Activated CD4-positive, alpha-beta T cell treated with anti-CD3 and anti-CD28 coated beads for 4 hours (primary cell): ENCODE data around the gene RTEL1.
"Not testable (repeated sequence)": the region's sequence is repeated elsewhere in the genome, so short reads cannot be mapped to it uniquely, and the experiment has no call there.

Source experiments
- DNase-seq, 2 donors: peaks; one replicate each; pipeline ENCODE4 v3.0.0-alpha.2; 2020

The RTEL1 gene

GRCh38 chr20:63628246-63628975 is 29.7 kb upstream of the RTEL1 start:
- peak; percentile 59 to 62 for DNase-seq

DNA sequence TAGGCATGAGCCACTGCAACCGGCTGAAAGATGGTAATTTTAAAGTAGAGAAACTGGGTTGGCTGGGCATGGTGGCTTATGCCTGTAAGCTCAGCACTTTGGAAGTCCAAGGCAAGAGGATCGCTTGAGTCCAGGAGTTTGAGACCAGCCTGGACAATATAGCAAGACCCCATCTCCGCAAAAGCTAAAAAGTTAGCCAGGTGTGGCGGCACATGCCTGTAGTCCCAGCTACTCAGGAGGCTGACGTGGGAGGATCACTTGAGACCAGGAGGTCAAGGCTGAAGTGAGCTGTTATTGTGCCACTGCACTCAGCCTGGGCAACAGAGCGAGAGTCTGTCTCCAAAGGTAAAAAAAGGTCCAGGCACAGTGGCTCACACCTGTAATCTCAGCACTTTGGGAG is 27.2 kb upstream of the RTEL1 start:
- not testable (repeated sequence) for DNase-seq

DNA sequence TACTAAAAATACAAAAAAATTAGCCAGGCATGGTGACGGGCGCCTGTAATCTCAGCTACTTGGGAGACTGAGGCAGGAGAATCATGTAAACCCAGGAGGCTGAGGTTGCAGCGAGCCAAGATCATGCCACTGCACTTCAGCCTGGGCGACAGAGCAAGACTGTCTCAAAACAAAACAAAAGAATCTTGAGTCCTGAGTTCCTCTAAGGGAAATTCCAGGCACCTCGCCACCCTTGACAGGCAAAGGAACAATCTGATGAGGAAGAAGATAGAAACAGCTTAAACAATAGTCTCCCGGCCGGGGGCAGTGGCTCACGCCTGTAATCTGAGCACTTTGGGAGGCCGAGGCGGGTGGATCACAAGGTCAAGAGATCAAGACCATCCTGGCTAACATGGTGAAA is 26.7 kb upstream of the RTEL1 start:
- not testable (repeated sequence) for DNase-seq

DNA sequence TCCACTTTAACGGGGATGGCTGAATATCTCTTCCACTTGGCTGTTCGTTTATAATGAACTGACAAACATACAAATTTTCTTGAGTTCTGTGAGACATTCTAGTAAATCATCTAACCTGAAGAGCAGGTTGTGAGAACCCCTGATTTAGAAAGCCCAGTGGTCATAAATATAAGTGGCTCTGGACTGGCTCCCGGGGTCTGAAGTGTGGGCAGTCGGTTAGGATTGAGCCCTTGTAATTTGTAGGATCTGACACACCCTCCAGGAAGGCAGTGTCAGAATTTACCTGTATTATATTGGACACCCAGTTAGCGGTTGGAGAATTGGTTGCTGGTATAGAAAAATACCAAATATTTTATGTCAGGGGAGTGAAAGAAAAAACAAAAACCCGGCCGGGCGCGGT is 24.4 kb upstream of the RTEL1 start:
- DNase-seq, result no peak

- peak; percentile 60 to 69 for DNase-seq
Observed at GRCh38 chr20:63635431-63636141, 22.5 kb upstream of the RTEL1 start.

DNA sequence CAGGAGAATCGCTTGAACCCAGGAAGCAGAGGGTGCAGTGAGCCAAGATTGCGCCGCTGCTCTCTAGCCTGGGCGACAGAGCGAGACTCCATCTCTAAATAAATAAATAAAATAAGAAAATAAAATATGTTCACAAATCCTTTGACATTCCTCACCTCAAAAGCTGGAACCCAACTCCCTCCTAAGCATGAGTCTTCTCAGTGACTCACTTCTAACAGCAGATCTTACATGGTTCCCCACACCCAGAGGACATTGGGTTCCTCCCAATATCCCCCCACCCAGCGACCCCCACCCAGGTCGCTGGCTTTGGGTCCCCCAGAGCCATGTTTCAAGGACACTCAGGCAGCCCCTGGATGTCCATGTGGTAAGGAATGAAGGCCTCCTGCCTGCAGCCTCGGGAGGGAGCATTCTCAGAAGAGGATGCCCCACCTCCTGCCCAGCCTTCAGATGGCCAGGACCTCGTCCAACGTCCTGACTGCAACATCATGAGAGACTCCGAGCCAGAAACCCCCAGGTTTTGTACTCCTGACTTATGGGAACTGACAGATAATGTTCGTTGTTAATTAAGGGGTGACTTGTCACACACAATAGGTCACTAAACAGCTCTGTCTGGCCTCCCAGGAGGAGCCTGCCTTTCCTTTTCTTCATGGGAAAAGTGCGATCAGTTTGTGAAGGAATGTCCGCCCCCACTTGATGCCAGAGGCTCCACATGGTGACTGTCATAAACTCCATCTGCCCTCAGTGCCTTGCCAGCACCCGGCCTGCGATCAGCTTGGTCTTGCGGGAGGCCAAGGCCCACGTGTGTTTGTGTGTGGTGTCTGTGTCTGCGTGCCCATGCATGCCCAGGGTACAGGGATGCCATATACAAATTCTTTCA is 21.1 kb upstream of the RTEL1 start:
- DNase-seq, result no peak

DNA sequence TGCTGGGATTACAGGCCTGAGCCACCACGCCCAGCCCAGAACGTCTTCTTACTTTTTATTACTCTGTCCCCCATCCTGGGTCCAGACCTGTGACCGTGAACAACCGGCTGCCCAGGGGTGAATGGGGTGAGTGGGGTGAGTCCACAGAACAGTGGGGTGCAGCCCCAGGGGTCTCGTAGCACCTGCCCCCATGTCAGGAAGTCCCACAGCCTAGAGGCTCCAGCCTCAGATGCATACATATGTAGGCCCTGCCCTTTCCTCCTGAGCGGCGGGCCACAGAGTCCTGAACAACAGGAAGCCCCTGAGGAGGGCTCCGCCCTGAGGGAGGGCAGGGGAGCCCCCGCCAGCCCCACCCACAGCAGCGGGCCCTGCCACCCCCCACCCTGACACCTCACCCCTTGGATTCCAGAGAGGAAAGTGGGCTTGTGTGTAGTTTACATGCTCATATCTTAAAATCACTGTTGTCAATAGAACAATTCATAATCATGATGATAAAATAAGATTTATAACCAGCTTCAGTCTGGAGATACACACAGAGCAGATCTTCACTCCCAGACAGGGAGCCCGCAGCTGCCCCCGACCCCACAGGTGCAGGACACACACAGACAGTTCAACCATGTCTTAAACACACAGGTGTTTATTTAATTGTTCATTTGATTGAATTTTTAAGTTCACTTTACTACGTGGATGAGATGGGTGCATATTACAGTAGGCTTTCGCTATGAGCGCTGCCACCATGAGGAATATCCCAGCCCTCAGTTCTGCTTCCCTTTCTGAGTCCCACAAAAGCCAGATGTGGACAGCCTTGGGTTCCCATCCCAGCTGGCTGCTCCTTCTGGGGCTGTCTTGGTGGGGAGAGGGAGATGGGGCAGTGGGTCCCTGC is 18.8 kb upstream of the RTEL1 start:
- peak; percentile 62 to 69 for DNase-seq

DNA sequence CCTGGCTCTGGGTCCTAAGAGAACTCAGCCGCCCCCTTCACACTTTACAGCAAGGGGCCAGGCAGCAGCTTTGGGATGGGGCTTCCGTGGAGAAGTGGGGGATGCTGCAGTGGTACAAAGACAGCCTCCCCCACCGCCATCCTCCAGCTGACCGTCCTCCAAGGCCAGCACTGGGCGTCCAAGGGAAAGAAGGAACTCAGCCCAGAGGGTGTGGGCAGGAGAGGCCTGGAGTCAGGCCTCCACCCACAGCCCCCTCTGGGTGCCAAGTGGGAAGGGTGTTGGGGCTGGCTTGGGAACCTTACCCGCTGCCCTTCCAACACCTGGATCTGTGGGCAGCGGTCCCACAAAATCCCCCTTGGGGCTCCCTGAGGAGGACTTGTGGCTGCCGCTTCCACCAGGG is 18.0 kb upstream of the RTEL1 start:
- no peak for DNase-seq

DNA sequence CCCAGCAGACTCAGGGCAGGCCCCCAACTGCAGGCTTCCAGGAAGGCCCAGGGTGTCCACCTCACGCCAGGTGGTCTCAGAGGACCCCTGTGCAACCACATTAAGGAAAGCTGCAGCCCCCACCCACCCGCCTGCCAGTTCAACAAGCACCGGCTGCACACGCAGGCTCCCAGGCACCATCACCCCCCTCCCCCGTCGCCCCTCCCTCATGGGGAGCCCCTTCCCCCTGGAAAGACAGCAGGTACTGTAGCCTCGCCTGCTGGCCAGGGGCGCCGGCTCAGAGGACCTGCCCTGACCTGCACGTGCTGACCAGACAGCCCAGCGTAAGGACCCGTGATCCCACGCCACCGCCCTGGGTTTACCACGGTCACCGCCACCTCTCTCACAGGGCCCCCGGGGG is 17.4 kb upstream of the RTEL1 start:
- not testable (repeated sequence) for DNase-seq

GRCh38 chr20:63641146-63641791 is 16.8 kb upstream of the RTEL1 start:
- DNase-seq, result peak; percentile 54 to 57

GRCh38 chr20:63641792-63642523 is 16.2 kb upstream of the RTEL1 start:
- peak; percentile 97 to 100 for DNase-seq

DNA sequence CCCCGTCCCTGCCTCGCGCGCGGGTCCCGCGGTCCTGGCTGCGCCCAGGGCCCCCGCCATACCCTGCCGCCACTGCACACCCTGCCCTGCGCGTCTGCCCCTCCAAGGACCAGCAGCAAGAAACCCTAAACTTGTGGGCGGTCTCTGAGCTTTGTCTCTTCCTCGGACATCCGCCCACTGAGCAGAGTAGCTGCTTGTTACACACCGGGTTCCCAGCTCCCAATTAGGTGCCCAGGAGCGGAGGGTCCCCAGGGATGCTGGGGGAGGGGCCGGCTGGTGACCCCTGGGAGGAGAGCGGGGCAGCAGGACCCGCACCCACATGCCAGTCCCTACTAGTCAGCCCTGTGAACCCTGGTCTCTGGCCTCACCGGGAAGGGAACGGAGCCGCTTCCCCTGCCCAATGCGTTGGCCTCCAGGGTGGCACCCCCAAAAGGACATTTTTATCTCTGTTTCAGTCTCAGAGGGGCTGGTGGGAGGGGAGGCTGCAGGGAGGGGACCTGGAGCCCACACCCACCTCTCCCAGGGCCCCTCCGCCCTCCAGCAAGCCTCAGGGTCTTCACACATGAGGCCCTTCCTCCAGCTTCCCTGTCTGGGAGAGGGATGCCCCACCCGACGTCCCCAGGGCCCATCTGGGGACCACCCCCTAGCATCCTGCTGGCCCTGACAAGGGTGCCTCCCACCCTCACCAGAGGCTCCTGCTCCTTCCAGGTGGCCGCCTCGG is 15.4 kb upstream of the RTEL1 start:
- DNase-seq, result peak in 1 of 2 donors; percentile 21

GRCh38 chr20:63643499-63643898 is 14.6 kb upstream of the RTEL1 start:
- no peak for DNase-seq

- no peak for DNase-seq
Observed at GRCh38 chr20:63643946-63644345, 14.2 kb upstream of the RTEL1 start.

DNA sequence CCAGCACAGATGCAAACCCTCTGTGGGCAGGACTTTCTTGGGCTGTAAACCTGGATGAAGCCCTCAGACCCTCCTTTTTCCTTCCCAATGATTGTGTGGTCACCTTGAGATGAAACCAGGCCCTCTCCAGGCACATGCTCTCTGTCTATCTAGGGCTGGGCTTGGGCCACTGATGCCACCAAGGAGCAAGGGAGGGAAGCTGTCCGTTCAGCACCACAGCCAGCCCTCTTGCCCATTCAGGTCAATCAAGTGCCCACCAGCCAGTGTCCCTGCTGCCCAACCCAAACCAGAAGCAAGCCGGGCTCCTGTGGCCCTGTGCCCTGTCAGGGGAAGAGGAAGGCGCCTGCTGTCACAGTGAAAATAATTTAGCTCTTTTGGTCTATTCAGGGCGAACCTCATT is 12.9 kb upstream of the RTEL1 start:
- DNase-seq, result no peak

DNA sequence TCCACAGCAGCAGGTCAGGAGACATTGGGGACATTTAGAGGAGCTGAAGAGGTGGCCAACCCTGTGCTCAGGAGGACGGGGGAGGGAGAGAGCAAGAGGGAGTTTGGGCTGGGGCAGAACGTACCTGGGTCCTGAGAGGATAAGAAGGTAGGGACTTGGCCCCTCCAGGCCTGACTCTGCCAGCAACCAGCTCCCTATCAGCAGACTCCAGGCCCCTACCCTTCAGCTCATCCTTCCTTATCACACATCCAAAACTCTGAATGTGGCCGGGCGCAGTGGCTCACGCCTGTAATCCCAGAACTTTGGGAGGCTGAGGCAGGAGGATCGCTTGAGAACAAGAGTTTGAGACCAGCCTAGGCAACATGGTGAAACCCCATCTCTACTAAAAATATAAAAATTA is 9.9 kb upstream of the RTEL1 start:
- DNase-seq, result no peak

DNA sequence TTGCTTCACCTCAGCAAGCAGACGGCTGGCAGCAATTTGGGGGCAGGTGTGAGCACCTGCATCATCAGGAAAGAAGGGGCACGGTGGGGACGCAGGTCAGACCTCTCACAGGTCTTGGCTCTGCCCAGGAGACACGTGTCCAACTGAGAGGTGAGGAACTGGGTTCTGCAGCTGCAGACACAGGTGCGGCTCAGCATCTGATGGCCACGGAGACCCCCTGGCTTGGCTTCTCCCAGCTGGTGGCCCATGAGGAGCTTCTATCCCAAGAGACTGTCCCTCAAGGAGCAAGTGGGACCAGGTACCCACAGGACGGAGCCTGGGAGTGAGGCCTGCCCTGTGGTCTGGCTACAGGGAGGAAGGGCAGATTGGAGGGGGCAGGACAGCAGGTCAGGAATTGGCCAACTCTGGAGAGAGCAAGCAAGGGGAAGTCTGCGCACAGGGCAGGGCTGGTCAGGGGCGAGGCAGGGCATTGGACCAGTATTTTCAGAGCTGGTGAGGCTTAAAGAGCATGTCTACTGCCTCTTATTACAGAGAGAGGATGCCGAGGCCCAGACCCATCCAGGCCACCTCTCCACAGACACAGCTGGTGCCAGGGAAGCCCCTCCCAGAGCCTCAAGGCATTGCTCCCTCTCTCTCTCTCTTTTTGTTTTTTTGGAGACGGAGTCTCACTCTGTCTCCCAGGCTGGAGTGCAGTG is 9.1 kb upstream of the RTEL1 start:
- no peak for DNase-seq

GRCh38 chr20:63650486-63650885 is 7.6 kb upstream of the RTEL1 start:
- not testable (repeated sequence) for DNase-seq

GRCh38 chr20:63651942-63652191 is 6.2 kb upstream of the RTEL1 start:
- DNase-seq, result no peak
